HG03066 (cell line): ENCODE results near the gene ARAP1.

ENCODE experiments used
- ATAC-seq: cut with Tn5 transposase; IDR thresholded peaks from one replicate; pipeline ENCODE4 v1.9.1; 2021; ENCODE audit warnings: low read depth; ENCODE audit not compliant: unreplicated experiment

Gene ARAP1

DNA sequence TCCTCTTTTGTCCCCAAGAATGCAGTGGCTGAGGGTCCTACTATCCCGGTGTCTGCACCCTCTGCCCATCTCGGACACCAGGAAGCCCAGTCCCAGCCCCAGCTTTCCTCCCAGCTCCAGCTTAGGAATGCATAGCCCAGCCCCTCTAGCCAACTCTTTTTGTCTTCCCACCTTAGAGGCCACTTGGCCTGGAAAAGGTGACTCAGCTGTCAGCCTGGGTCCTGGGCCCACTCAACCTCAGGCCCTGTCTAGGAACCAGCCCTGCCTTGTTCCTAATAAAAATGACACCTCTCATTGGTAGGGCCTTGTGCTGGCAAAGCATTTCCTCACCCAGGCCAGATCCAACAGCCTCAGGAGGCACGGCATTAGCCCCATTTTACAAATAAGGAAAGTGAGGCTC lies 106.2 kb downstream of the ARAP1 start:
- no peak for ATAC-seq

DNA sequence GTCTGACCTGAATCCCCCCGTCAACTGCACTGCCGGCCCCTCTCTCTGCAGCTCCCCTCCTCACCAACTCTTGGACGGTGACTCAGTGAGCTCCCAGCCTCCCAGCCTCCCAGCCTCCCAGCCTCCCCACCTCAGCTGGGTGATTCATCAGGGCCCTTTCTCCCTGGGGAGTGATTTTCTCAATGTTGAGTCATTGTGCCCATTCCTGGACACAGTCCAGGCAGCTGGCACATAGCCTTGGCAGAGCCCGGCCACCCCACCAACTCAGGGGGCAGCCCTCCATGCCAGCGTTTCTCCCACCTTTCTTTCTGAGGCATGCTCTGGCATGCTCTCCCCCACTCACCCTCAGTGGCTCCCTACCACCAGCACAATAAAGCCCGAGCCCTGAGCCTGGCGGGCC lies 108.7 kb downstream of the ARAP1 start:
- ATAC-seq = no peak

DNA sequence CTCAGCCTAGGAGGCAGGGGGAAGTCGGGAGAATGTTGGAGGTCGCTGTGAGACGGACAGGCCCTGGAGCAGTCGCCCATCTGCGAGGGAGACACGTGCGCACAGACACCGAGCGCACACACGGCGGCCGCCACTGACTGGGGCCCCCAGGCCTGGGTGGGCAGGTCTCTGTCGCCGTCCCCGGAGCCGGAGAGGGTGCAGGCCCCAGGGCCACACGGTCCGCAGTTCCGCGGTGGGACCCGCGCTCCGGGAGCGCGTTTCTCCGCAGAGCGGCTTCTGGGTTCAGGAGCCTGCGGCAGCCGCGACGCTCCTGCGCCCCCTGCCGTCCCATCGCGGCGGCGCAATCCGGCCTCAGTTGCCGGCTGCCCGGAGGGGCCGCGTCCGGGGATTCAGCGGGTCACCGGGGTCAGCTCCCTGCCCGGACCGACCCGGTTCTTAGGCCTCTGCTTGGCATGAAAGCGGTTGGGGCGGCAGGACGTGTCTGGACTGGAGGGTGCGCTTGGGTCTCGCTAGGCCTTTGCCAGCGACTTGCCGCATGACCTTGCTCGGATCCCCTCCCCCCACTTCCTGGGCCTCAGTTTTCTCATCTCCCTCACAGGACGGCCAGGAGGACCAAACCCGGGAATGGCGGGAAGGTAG lies 109.2 kb downstream of the ARAP1 start:
- no peak for ATAC-seq

GRCh38 chr11:72642043-72642883 lies 109.9 kb downstream of the ARAP1 start:
- ATAC-seq = no peak

DNA sequence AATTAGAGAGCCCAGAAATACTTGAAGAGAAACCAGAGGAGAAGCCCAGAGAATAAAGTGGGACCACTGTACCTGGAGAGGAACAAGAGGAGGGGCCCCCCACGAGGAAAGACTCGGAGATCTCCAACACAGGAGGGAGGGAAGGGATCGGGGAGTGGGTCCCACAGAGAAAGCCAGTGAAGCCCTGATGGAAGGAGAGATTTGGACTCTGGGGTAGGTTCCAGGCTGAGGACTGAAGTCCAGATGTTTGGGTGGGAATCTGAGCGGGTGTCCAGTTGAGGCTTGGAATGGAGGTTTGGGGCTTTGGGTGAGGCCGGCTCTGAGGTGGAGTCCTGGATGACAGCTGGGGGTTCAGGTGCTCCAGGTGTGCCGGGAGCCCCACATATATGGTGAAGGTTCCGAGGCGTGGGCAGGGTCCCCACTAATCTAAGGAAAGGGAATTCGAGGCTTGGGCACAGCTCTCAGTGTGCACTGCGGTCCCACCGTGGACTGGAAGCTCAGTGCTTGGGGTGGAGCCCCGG lies 110.6 kb downstream of the ARAP1 start:
- ATAC-seq = no peak

GRCh38 chr11:72639502-72640375 lies 112.5 kb downstream of the ARAP1 start:
- no peak for ATAC-seq

DNA sequence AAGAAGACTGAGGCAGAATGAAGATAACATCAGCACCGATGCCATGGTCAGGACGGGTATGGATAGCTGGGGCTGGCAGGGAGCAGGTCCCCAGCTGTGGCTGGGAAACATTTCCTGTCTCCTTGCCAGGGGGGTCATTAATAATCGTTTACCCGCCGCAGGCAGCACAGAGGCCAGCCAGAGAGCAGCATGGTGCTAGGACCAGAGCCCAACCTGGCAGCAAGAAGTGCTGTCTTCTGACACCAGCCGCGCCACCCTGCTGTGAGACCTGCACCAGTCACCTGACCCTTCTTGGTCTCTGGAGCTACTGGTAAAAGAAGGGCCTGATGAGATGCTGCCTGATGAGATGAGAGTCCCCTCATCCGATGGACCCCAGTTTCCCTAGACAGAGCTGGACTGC lies 114.3 kb downstream of the ARAP1 start:
- no peak for ATAC-seq

DNA sequence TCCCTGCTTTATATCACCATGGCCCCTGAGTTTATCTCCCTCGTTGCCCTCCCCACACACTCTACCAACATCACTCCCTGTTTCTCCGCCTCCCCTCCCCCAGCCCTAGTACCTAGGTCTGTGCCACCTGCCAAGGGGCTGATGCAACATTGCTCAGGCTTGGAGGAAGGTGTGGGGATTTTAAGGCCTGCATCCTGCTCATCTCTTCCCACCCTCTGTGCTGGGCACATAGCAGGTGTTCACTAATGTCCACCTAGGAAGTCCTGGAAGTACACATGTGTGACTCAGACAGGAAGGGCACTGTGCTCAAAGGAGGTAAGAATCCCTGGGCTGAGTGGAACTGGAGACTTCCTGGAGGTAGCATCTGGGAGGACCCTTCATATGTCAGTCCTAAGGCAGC lies 115.0 kb downstream of the ARAP1 start:
- ATAC-seq = no peak

DNA sequence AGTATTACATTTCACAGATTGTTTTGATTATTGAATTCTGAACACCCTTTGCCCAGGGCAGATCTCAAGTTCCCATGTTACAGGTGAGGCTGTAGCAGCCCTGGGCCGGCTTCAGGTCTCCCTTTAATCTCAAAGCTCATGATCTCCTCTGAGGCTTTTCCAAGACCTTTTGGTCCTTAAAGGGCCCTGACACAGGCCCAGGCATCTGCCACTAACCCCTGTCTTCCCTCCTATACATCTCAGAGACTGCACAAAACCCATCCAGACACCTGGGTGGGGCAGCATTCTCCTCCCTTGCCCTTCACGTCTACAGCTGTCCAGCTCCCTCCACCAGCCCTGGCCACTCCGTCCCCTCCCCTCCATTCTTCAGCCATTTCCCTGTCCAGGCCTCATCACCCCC lies 115.8 kb downstream of the ARAP1 start:
- no peak for ATAC-seq

GRCh38 chr11:72635933-72636332 lies 116.3 kb downstream of the ARAP1 start:
- ATAC-seq = no peak

GRCh38 chr11:72635309-72635915 lies 116.8 kb downstream of the ARAP1 start:
- no peak for ATAC-seq
